D721Med (cell line): Measurements from ENCODE around the gene HTRA3.

ENCODE experiments used
- DNase-seq: peaks from one replicate; pipeline ENCODE4 v3.0.0; 2011; ENCODE audit warnings: low spot score; ENCODE audit not compliant: insufficient read length
- FAIRE-seq: peaks from 2 replicates; lab custom pipeline; 2011; peaks lifted over from hg19 to GRCh38; lab: Jason Lieb, UNC
- TF ChIP-seq, protein P1 (sequence below): IDR thresholded peaks from 2 replicates; pipeline ENCODE4 v1.5.1; 2012; ENCODE audit warnings: mild to moderate bottlenecking, control low read depth; ENCODE audit not compliant: insufficient read depth; ENCODE audit errors: missing control alignments

The HTRA3 gene

DNA sequence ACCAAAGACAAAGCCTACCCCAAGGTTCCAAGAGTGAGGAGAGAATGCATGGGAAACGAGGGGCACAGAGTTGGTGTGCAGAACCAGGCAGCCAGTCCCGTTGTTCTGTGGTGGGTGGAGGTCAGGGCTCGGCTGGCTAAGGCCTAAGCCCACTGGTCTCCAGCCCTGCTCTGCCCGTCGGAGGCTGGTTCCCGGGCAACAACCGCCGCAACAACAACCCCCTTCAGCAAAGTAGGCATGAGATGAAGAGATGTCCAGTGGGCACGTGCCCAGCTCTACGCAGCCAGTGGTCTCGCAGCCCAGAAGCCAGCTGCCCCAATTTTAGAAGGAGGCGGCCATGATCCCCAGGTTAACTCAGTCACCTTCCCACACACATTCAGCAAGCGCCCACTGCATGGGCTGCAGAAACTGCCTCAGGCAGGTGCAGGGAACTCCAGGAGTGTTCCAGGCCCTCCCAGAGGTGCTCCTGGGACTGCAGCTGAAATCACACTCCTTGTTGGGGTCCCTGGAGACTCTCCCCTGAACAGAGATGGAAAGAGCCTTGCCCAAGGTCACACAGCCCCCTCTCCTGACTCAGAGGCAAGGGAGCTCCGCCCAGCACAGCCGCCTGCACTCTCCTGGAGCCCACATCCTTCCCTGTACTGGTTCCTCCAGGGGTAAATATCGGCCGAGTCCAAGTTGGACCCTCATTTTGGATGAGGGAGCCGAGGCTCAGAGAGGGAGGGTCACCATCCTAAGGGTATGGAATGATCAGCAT is 25.4 kb upstream of the HTRA3 start:
- TF ChIP-seq, protein P1, sequence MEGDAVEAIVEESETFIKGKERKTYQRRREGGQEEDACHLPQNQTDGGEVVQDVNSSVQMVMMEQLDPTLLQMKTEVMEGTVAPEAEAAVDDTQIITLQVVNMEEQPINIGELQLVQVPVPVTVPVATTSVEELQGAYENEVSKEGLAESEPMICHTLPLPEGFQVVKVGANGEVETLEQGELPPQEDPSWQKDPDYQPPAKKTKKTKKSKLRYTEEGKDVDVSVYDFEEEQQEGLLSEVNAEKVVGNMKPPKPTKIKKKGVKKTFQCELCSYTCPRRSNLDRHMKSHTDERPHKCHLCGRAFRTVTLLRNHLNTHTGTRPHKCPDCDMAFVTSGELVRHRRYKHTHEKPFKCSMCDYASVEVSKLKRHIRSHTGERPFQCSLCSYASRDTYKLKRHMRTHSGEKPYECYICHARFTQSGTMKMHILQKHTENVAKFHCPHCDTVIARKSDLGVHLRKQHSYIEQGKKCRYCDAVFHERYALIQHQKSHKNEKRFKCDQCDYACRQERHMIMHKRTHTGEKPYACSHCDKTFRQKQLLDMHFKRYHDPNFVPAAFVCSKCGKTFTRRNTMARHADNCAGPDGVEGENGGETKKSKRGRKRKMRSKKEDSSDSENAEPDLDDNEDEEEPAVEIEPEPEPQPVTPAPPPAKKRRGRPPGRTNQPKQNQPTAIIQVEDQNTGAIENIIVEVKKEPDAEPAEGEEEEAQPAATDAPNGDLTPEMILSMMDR = no peak
- DNase-seq (no peak), FAIRE-seq (no peak)

DNA sequence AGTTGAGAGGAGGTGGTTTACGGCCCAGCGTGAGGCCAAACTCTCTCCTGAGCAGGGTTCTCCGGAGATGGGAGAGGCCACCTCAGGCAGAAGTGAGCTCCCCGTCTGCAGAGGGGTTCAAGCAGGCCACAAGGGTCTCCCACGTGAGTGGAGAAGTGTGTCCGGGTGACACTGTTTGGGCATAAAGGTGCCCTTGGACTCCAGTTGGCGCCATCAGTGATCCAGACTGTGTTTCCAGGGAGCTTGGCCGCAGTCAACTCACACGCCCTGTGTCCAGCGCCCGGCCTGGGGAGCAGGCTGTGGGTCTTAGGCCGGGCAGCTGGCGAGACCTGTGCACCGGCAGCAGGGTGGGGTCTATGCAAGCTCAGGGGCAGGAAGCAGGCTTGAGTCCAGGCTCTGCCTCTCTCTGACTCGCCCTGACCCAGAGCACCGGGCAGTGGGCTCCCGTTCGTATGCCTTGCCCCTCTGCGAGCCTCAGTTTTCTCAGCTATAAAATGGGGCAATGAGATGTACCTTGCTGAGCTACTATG is 24.6 kb upstream of the HTRA3 start:
- TF ChIP-seq, protein P1 = no peak
- FAIRE-seq (no peak), DNase-seq (no peak)

DNA sequence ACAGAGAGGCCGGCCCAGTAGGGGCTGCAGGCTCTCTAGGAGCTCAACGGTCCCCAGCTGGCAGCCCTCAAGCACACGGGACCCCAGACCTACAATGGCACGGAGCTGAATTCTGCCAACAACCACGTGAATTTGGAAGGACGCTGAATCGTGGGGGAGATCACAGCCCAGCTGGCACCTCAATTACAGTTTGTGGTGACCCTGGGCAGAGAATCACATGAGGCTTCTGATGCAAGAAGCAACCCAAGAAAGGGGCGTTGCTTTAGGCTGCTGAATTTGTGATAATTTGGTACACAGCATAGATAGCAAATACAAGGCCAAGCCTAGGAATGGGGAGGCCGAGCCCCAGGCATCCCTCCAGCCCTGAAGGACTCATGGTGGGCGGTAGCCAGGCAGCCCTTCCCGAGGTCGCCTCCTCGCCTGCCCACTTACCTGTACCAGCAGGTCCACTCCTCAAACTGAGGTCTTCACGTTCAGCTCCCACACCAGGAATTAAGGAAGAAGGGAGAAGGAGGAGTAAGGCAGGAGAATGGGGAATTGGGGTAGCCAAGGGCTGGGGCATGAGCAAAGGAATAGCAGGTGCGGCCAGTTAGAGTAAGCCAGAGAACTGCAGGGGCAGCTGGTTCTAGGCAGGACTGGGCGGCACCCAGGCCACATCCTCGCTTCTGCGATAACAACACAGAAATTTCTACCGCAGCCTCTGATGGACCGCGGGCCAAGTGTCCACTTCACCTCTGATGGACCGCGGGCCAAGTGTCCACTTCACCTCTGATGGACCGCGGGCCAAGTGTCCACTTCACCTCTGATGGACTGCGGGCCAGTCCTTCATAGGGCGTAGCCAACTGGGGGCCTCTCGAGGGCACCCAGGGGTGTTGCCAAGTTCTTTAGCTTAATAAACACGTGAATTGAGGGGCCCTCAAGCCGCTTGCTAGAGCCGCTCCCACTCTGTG is 23.4 kb upstream of the HTRA3 start:
- TF ChIP-seq, protein P1 = no peak
- DNase-seq = no peak
- no peak for FAIRE-seq

DNA sequence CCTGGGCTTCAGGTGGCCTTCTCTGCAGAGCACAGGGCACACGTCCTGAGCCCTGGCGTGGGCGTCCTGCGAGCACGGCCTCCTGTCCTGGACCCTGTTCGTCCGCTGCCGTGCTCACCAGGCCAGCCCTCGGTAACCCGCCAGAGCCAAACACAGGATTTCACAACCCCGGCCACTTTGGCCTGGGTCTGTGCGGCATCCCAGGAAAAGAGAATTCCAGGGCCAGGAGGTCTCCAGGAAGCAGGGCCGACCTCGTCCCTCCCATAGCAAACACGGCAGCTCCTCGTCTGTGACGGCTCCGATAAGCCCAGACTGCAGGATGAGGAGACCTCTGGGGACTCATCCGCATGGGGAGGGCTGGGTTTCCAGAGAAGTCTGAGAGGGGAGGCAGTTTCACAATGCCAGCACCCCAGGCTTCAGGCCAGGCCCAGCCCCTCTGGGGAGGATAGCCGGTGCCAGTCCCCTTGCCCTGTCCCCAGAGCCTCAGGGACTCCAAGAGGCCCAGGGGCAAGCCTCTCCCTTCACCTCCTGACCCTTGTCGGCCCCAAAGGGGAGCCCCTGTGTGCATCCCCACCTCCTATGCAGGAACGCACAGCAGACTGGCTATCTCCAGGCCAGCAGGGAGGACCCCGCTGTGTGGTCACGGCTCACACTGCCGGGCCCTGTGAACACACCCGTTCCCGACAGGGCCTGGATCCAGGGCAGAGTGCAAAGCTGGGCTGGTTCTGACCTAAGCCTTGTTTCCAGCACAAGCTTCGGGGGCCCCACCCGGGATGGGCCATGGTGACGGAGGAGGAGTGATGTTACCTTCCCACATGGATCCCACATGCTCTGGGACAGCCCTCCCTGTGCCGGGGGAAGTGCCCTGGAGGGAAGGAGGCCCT is 22.3 kb upstream of the HTRA3 start:
- DNase-seq = no peak
- TF ChIP-seq, protein P1 = no peak
- no peak for FAIRE-seq

DNA sequence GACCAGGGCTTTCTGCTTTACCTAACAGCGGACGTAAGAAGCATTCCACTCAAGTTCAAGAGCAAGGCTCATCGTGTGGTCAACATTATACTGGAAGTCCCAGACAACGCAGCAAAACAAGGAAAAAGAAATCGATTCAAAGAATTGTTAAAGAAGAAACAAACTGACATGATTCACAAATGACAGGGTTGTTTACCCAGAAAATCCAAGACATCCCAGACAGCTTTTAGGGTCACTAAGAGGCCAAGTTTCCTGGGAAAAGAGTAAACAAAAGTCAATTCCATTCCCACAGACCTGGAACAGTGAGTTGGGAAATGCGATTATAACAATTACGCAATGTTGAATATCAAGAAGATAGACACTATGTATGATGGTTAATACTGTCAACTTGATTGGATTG is 21.5 kb upstream of the HTRA3 start:
- DNase-seq (no peak), FAIRE-seq (no peak)
- TF ChIP-seq, protein P1 = no peak

DNA sequence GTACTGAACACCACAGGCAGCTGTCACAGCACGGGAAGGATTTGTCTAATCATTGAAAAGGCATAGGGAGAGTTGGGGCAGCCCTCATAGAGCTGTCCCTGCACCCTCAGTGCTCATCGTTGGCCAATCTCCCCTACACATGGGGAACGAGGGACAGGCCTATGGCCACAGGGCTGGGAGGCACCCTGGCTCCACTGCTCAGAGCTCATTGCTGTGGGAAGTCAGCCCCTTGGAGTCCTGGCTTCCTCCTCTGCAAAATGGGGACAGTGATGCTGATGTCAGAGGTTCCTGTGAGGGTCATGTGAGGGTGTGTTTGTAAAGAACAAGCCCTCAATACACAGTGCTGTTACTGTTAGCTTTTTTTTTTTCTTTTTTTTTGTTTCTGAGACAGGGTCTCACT is 19.3 kb upstream of the HTRA3 start:
- DNase-seq (no peak), FAIRE-seq (no peak)
- TF ChIP-seq, protein P1 = no peak
